Measurements from ENCODE around the gene TBXAS1. TPM values are rescaled to one million over a fixed set of nuclear protein-coding genes. Genes with fewer than 3 reads are reported as not detected.

Gene TBXAS1
- total RNA-seq, 4 donors from 2014 or later = 6.2 to 23.0 (median 11.8) TPM

GRCh38 chr7:139950881-139951525, 121.9 kb downstream of the TBXAS1 start:
- Histone ChIP-seq H3K4me3 (no peak overlapping the region), H3K9me3 (peaks cover 0 to 17% (median 0%) of the 10 kb centered on the region in 3 donors), H3K27ac (no peak overlapping the region), H3K27me3 (no peaks in the 10 kb centered on the region), H3K36me3 (no peaks in the 10 kb centered on the region), H3K4me1 (no peaks in the 10 kb centered on the region)
- 83 to 95% methylated on average over 6 to 8 of the region's 10 CpGs for WGBS, 2 donors (ENCODE audit: low coverage in 1 of 2)
- no peak for ATAC-seq
- no peak for TF ChIP-seq POLR2A (IDR thresholded peaks at IDR 0.05)
- no peak for TF ChIP-seq CTCF (IDR thresholded peaks at IDR 0.05)
- TF ChIP-seq POLR2AphosphoS5 (IDR thresholded peaks at IDR 0.05) = no peak
- TF ChIP-seq EP300 (IDR thresholded peaks at IDR 0.05) = no peak

GRCh38 chr7:139953229-139953628, 124.2 kb downstream of the TBXAS1 start:
- Histone ChIP-seq H3K4me1 (no peaks in the 10 kb centered on the region), H3K9me3 (peaks cover 0 to under 1% (median 0%) of the 10 kb centered on the region in 3 donors), H3K36me3 (no peaks in the 10 kb centered on the region), H3K27ac (no peak overlapping the region), H3K27me3 (no peaks in the 10 kb centered on the region), H3K4me3 (no peak overlapping the region)
- WGBS, 2 donors (ENCODE audit: low coverage in 1 of 2) = 73 to 80% methylated on average over 7 of the region's 7 CpGs
- no peak for ATAC-seq
- TF ChIP-seq EP300 (IDR thresholded peaks at IDR 0.05) (no peak), POLR2AphosphoS5 (IDR thresholded peaks at IDR 0.05) (no peak), CTCF (IDR thresholded peaks at IDR 0.05) (no peak), POLR2A (IDR thresholded peaks at IDR 0.05) (no peak)

- no peaks in the 10 kb centered on the region for H3K27me3 ChIP-seq
- ATAC-seq = no peak
Measured at GRCh38 chr7:139955109-139955820, 126.2 kb downstream of the TBXAS1 start.

GRCh38 chr7:139958599-139959284, 129.7 kb downstream of the TBXAS1 start:
- 53 to 79% methylated on average over 3 of the region's 14 CpGs for WGBS, 2 donors (ENCODE audit: low coverage in 1 of 2)

More at GRCh38 chr7:139955109-139955820, 126.2 kb downstream of the TBXAS1 start:
- Histone ChIP-seq H3K36me3 (no peaks in the 10 kb centered on the region), H3K4me3 (no peak overlapping the region), H3K27ac (no peak overlapping the region), H3K9me3 (no peaks in the 10 kb centered on the region), H3K4me1 (no peaks in the 10 kb centered on the region)
- WGBS, 2 donors (ENCODE audit: low coverage in 1 of 2) = 83 to 90% methylated on average over 4 to 5 of the region's 17 CpGs
- TF ChIP-seq EP300 (IDR thresholded peaks at IDR 0.05) (no peak), POLR2AphosphoS5 (IDR thresholded peaks at IDR 0.05) (no peak), POLR2A (IDR thresholded peaks at IDR 0.05) (no peak), CTCF (IDR thresholded peaks at IDR 0.05) (no peak)

More at GRCh38 chr7:139958599-139959284, 129.7 kb downstream of the TBXAS1 start:
- H3K9me3 ChIP-seq = no peaks in the 10 kb centered on the region
- H3K4me1 ChIP-seq = no peaks in the 10 kb centered on the region
- H3K36me3 ChIP-seq = no peaks in the 10 kb centered on the region
- no peak for ATAC-seq
- no peak overlapping the region for H3K27ac ChIP-seq
- H3K27me3 ChIP-seq = no peaks in the 10 kb centered on the region
- TF ChIP-seq CTCF (IDR thresholded peaks at IDR 0.05) (no peak), POLR2A (IDR thresholded peaks at IDR 0.05) (no peak), POLR2AphosphoS5 (IDR thresholded peaks at IDR 0.05) (no peak), EP300 (IDR thresholded peaks at IDR 0.05) (no peak)
- H3K4me3 ChIP-seq = no peak overlapping the region
